ENCODE data around the gene NPAS3. TPM values are rescaled to one million over a fixed set of nuclear protein-coding genes. Genes with fewer than 3 reads are reported as not detected.

The NPAS3 gene
- total RNA-seq, 1 donor from 2014 or later, result 2.4 TPM

- Mint-ChIP-seq H3K4me1 (ENCODE audit: unreplicated experiment) (peaks cover 10% of the 10 kb centered on the region), H3K9me3 (ENCODE audit: unreplicated experiment) (peaks cover 6% of the 10 kb centered on the region), H3K27ac (ENCODE audit: unreplicated experiment) (no peak overlapping the region), H3K4me3 (ENCODE audit: unreplicated experiment) (no peak overlapping the region), H3K36me3 (ENCODE audit: unreplicated experiment) (no peaks in the 10 kb centered on the region), H3K27me3 (ENCODE audit: unreplicated experiment) (no peaks in the 10 kb centered on the region)
- TF ChIP-seq, protein P1, sequence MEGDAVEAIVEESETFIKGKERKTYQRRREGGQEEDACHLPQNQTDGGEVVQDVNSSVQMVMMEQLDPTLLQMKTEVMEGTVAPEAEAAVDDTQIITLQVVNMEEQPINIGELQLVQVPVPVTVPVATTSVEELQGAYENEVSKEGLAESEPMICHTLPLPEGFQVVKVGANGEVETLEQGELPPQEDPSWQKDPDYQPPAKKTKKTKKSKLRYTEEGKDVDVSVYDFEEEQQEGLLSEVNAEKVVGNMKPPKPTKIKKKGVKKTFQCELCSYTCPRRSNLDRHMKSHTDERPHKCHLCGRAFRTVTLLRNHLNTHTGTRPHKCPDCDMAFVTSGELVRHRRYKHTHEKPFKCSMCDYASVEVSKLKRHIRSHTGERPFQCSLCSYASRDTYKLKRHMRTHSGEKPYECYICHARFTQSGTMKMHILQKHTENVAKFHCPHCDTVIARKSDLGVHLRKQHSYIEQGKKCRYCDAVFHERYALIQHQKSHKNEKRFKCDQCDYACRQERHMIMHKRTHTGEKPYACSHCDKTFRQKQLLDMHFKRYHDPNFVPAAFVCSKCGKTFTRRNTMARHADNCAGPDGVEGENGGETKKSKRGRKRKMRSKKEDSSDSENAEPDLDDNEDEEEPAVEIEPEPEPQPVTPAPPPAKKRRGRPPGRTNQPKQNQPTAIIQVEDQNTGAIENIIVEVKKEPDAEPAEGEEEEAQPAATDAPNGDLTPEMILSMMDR (IDR thresholded peaks at IDR 0.05), result no peak
- DNase-seq (ENCODE audit: extremely low spot score, unreplicated experiment), result no peak
Measured at GRCh38 chr14:33704481-33704880, 765.8 kb downstream of the NPAS3 start.

GRCh38 chr14:33705490-33705889 lies 766.8 kb downstream of the NPAS3 start:
- H3K36me3 Mint-ChIP-seq (ENCODE audit: unreplicated experiment), result no peaks in the 10 kb centered on the region
- H3K4me3 Mint-ChIP-seq (ENCODE audit: unreplicated experiment), result no peak overlapping the region
- no peak for DNase-seq (ENCODE audit: extremely low spot score, unreplicated experiment)
- peaks cover 6% of the 10 kb centered on the region for H3K9me3 Mint-ChIP-seq (ENCODE audit: unreplicated experiment)
- H3K4me1 Mint-ChIP-seq (ENCODE audit: unreplicated experiment), result peaks cover 10% of the 10 kb centered on the region
- H3K27ac Mint-ChIP-seq (ENCODE audit: unreplicated experiment), result no peak overlapping the region
- TF ChIP-seq, protein P1 (IDR thresholded peaks at IDR 0.05), result no peak
- H3K27me3 Mint-ChIP-seq (ENCODE audit: unreplicated experiment), result no peaks in the 10 kb centered on the region

DNA sequence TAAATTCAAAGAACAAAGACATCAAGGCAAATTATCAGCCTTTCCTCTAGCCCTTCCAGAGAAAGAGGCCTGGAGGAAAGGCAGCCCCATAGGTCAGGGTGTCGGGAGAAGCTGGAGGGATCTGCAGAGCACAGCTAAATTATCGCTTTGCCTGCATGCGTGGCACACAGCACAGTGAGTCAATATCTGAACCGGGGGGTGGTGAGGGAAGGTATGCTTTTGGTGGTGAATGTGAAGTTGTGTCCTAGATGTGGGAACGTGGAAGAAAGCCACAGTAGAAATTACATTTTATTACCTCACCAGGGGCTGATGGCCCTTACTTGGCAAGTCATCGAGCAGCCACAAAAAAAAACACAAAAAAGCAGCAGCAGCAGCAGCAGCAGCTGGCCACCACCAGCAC lies 769.0 kb downstream of the NPAS3 start:
- H3K36me3 Mint-ChIP-seq (ENCODE audit: unreplicated experiment), result no peaks in the 10 kb centered on the region
- no peaks in the 10 kb centered on the region for H3K9me3 Mint-ChIP-seq (ENCODE audit: unreplicated experiment)
- peaks cover 10% of the 10 kb centered on the region for H3K4me1 Mint-ChIP-seq (ENCODE audit: unreplicated experiment)
- TF ChIP-seq, protein P1 (IDR thresholded peaks at IDR 0.05), result no peak
- H3K27me3 Mint-ChIP-seq (ENCODE audit: unreplicated experiment), result no peaks in the 10 kb centered on the region
- H3K4me3 Mint-ChIP-seq (ENCODE audit: unreplicated experiment), result no peak overlapping the region
- H3K27ac Mint-ChIP-seq (ENCODE audit: unreplicated experiment), result no peak overlapping the region
- no peak for DNase-seq (ENCODE audit: extremely low spot score, unreplicated experiment)

DNA sequence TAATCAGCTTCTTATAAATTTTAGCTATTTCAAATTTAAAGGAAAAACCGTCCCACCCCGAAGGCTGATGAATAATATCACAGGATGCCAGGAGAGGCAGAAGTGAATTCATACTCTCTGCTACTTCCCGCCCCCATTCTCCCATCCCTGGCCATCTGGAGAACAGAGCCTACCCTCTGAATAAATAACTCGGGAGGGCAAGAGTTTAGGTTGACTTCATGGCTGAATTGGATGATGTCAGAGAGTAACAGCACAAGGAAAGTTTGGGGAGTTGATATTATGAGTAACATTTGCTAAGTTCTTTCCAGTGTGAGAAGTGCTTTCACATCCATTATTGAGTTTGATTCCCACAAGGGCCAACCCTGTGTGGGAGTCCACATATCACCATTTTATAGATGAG lies 770.6 kb downstream of the NPAS3 start:
- H3K4me3 Mint-ChIP-seq (ENCODE audit: unreplicated experiment), result no peak overlapping the region
- no peaks in the 10 kb centered on the region for H3K27me3 Mint-ChIP-seq (ENCODE audit: unreplicated experiment)
- TF ChIP-seq, protein P1 (IDR thresholded peaks at IDR 0.05), result no peak
- DNase-seq (ENCODE audit: extremely low spot score, unreplicated experiment), result no peak
- no peak overlapping the region for H3K27ac Mint-ChIP-seq (ENCODE audit: unreplicated experiment)
- H3K9me3 Mint-ChIP-seq (ENCODE audit: unreplicated experiment), result peaks cover 4% of the 10 kb centered on the region
- H3K4me1 Mint-ChIP-seq (ENCODE audit: unreplicated experiment), result peaks cover 11% of the 10 kb centered on the region
- H3K36me3 Mint-ChIP-seq (ENCODE audit: unreplicated experiment), result no peaks in the 10 kb centered on the region

- TF ChIP-seq, protein P1 (IDR thresholded peaks at IDR 0.05), result no peak
Measured at GRCh38 chr14:33709711-33710110, 771.0 kb downstream of the NPAS3 start.

More at GRCh38 chr14:33709711-33710110, 771.0 kb downstream of the NPAS3 start:
- H3K4me3 Mint-ChIP-seq (ENCODE audit: unreplicated experiment), result no peak overlapping the region
- H3K27me3 Mint-ChIP-seq (ENCODE audit: unreplicated experiment), result no peaks in the 10 kb centered on the region
- DNase-seq (ENCODE audit: extremely low spot score, unreplicated experiment), result no peak
- peaks cover 4% of the 10 kb centered on the region for H3K9me3 Mint-ChIP-seq (ENCODE audit: unreplicated experiment)
- no peak overlapping the region for H3K27ac Mint-ChIP-seq (ENCODE audit: unreplicated experiment)
- H3K36me3 Mint-ChIP-seq (ENCODE audit: unreplicated experiment), result no peaks in the 10 kb centered on the region
- peaks cover 16% of the 10 kb centered on the region for H3K4me1 Mint-ChIP-seq (ENCODE audit: unreplicated experiment)
